Neural progenitor cell (in vitro differentiated cells): ENCODE measurements around the gene XKR3.

ENCODE experiments used
- EZH2 ChIP-seq: fragments of 200-600 bp; sonication (generic); IDR thresholded peaks from 2 replicates; pipeline ENCODE4 v1.6.1; 2017; ENCODE audit warnings: antibody characterized with exemption, mild to moderate bottlenecking, moderate library complexity
- EZH2phosphoT487 ChIP-seq: fragments of 200-600 bp; sonication (generic); IDR thresholded peaks from 2 replicates; pipeline ENCODE4 v1.6.1; 2017; ENCODE audit warnings: antibody characterized with exemption
- TF ChIP-seq, protein P1 (sequence below): fragments of 200-600 bp; sonication (generic); IDR thresholded peaks from 2 replicates; pipeline ENCODE4 v1.5.1; 2017; ENCODE audit warnings: antibody characterized with exemption, mild to moderate bottlenecking

DNA sequence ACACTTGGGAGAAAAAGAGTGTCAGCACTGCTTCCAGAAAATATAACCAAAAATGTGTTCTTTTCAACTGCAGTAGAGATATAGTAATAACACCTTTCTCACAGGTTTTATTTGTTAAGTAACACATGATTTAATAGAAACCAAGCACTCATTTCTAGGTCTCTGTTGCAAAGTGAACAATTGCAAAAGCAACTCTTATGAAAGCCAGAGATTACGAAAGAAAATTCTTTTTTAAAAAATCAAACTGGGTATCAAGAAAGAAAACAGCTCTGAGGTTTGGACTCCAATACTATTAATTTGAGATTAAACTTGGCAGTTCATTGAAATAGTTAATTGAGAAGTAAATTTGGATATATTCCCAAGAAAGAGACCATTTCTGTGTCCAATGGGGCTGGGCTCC lies 9.8 kb upstream of the XKR3 start:
- TF ChIP-seq, protein P1, sequence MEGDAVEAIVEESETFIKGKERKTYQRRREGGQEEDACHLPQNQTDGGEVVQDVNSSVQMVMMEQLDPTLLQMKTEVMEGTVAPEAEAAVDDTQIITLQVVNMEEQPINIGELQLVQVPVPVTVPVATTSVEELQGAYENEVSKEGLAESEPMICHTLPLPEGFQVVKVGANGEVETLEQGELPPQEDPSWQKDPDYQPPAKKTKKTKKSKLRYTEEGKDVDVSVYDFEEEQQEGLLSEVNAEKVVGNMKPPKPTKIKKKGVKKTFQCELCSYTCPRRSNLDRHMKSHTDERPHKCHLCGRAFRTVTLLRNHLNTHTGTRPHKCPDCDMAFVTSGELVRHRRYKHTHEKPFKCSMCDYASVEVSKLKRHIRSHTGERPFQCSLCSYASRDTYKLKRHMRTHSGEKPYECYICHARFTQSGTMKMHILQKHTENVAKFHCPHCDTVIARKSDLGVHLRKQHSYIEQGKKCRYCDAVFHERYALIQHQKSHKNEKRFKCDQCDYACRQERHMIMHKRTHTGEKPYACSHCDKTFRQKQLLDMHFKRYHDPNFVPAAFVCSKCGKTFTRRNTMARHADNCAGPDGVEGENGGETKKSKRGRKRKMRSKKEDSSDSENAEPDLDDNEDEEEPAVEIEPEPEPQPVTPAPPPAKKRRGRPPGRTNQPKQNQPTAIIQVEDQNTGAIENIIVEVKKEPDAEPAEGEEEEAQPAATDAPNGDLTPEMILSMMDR = no peak
- TF ChIP-seq EZH2 = no peak
- TF ChIP-seq EZH2phosphoT487 = no peak
